ENCODE results near the gene PVALB.

The PVALB gene

GRCh38 chr22:36781656-36782627 lies 34.9 kb downstream of the PVALB start:
- TF ChIP-seq CTCF (IDR thresholded peaks at IDR 0.05; ENCODE audit: extremely low read depth, missing control alignments): peak; percentile 92
- peak; percentile 85 for DNase-seq (ENCODE audit: low spot score)

- no peak for TF ChIP-seq CTCF (IDR thresholded peaks at IDR 0.05; ENCODE audit: extremely low read depth, missing control alignments)
- no peak for DNase-seq (ENCODE audit: low spot score)
Observed at GRCh38 chr22:36778020-36778419, 38.8 kb downstream of the PVALB start.

- no peak for DNase-seq (ENCODE audit: low spot score)
- TF ChIP-seq CTCF (IDR thresholded peaks at IDR 0.05; ENCODE audit: extremely low read depth, missing control alignments): no peak
Observed at GRCh38 chr22:36776722-36777121, 40.1 kb downstream of the PVALB start.

GRCh38 chr22:36775964-36776669 lies 40.7 kb downstream of the PVALB start, which contains the start of gene IFT27:
IFT27 (minus strand) TSS chr22:36776119; CDS start chr22:36775707, 412 bp downstream.
- DNase-seq (ENCODE audit: low spot score): peak; percentile 99
- TF ChIP-seq CTCF (IDR thresholded peaks at IDR 0.05; ENCODE audit: extremely low read depth, missing control alignments): no peak

- peak; percentile 32 for DNase-seq (ENCODE audit: low spot score)
- no peak for TF ChIP-seq CTCF (IDR thresholded peaks at IDR 0.05; ENCODE audit: extremely low read depth, missing control alignments)
Observed at GRCh38 chr22:36775586-36775963, 41.3 kb downstream of the PVALB start.

- TF ChIP-seq CTCF (IDR thresholded peaks at IDR 0.05; ENCODE audit: extremely low read depth, missing control alignments): no peak
- DNase-seq (ENCODE audit: low spot score): no peak
Observed at GRCh38 chr22:36773935-36774334, 42.9 kb downstream of the PVALB start.

- TF ChIP-seq CTCF (IDR thresholded peaks at IDR 0.05; ENCODE audit: extremely low read depth, missing control alignments): no peak
- DNase-seq (ENCODE audit: low spot score): no peak
Observed at GRCh38 chr22:36772451-36772850, 44.4 kb downstream of the PVALB start.
